ENCODE results near the gene A4GNT.
"Not testable (repeated sequence)": the region's sequence is repeated elsewhere in the genome, so short reads cannot be mapped to it uniquely, and the experiment has no call there.

Gene A4GNT

DNA sequence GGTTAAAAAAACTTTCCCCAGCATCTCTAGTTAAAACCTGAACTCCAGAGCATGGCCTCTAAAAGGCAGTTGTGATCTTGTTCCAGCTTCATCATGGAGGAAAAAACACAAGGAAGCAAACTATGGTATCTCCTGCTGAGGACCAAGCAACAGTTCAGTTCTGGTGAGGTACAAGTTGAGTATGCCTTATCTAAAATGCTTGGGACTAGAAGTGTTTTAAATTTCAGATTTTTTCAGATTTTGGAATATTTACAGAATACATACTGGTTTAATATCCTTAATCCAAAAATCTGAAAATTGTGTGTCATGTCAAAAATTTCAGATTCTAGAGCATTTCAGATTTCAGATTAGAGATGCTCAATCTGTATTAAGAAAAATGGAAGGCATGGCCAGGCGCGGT lies 32.9 kb upstream of the A4GNT start:
- H3K4me3 ChIP-seq (ENCODE audit: low read depth, low read length): no peak overlapping the region
- no peak for DNase-seq (ENCODE audit: low read depth)
- TF ChIP-seq POLR2A (IDR thresholded peaks at IDR 0.05; ENCODE audit: extremely low read depth, insufficient read length): no peak
- no peak for TF ChIP-seq MYC (IDR thresholded peaks at IDR 0.05; ENCODE audit: low read depth, low read length)
- TF ChIP-seq, protein P1, sequence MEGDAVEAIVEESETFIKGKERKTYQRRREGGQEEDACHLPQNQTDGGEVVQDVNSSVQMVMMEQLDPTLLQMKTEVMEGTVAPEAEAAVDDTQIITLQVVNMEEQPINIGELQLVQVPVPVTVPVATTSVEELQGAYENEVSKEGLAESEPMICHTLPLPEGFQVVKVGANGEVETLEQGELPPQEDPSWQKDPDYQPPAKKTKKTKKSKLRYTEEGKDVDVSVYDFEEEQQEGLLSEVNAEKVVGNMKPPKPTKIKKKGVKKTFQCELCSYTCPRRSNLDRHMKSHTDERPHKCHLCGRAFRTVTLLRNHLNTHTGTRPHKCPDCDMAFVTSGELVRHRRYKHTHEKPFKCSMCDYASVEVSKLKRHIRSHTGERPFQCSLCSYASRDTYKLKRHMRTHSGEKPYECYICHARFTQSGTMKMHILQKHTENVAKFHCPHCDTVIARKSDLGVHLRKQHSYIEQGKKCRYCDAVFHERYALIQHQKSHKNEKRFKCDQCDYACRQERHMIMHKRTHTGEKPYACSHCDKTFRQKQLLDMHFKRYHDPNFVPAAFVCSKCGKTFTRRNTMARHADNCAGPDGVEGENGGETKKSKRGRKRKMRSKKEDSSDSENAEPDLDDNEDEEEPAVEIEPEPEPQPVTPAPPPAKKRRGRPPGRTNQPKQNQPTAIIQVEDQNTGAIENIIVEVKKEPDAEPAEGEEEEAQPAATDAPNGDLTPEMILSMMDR (IDR thresholded peaks at IDR 0.05; ENCODE audit: low read depth, low read length): no peak
- TF ChIP-seq, protein P2, sequence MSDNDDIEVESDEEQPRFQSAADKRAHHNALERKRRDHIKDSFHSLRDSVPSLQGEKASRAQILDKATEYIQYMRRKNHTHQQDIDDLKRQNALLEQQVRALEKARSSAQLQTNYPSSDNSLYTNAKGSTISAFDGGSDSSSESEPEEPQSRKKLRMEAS (IDR thresholded peaks at IDR 0.05; ENCODE audit: low read depth, low read length): no peak

DNA sequence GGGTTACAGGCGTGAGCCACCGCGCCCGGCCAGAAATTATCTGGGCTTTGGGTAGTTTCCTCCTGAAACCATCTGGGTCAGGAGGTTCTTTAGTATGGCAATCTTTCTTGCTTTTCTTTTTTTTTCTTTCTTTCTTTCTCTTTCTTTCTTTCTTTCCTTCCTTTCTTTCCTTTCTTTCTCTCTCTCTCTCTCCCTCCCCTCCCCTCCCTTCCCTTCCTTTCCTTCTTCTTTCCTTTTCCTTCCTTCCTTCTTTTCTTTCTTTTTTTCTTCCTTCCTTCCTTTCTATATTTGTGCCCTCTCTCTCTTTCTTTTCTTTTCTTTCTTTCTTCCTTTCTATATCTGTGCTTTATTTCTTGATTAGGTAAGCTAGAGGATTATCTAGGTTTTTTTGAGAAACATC lies 25.6 kb upstream of the A4GNT start:
- TF ChIP-seq, protein P2 (IDR thresholded peaks at IDR 0.05; ENCODE audit: low read depth, low read length): no peak
- no peak for TF ChIP-seq MYC (IDR thresholded peaks at IDR 0.05; ENCODE audit: low read depth, low read length)
- TF ChIP-seq POLR2A (IDR thresholded peaks at IDR 0.05; ENCODE audit: extremely low read depth, insufficient read length): no peak
- TF ChIP-seq, protein P1 (IDR thresholded peaks at IDR 0.05; ENCODE audit: low read depth, low read length): no peak
- no peak overlapping the region for H3K4me3 ChIP-seq (ENCODE audit: low read depth, low read length)
- no peak for DNase-seq (ENCODE audit: low read depth)

DNA sequence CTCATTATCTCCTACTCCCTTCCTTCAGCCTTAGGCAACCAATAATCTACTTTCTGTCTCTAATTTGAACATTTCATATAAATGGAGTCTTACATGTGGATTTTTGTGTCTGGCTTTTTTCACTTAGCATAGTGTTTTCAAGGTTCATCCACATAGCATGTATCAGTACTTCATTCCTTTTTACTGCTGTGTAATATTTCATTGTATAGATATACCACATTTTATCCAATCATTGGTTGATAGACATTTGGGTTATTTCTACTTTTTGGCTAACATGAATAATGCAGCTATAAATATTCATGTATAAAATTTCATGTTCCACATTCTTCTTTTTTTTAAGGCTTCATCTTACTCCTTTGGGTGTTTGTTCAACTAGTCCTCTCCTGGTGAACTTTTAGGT lies 22.3 kb upstream of the A4GNT start:
- no peak overlapping the region for H3K4me3 ChIP-seq (ENCODE audit: low read depth, low read length)
- DNase-seq (ENCODE audit: low read depth): no peak
- TF ChIP-seq MYC (IDR thresholded peaks at IDR 0.05; ENCODE audit: low read depth, low read length): no peak
- TF ChIP-seq POLR2A (IDR thresholded peaks at IDR 0.05; ENCODE audit: extremely low read depth, insufficient read length): no peak
- TF ChIP-seq, protein P2 (IDR thresholded peaks at IDR 0.05; ENCODE audit: low read depth, low read length): no peak
- TF ChIP-seq, protein P1 (IDR thresholded peaks at IDR 0.05; ENCODE audit: low read depth, low read length): no peak

DNA sequence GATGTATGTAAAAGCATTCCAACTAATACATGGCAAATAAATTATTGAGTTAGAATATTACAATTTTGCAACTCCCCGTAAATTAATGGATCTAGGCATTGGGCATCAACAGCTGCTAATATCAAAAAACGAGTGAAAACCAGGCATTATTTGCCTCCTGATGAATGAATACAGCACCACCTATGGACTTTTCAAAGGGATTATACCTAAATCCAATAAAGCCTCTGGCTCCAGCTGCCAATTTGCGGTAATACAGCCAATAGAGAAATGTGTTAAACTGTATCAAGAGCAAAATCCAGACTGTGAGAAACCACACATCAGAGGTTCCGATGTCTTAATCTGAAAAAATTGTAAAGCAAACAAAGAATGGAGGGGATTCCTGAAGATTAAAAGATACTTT lies 16.3 kb upstream of the A4GNT start:
- TF ChIP-seq POLR2A (IDR thresholded peaks at IDR 0.05; ENCODE audit: extremely low read depth, insufficient read length) (no peak), MYC (IDR thresholded peaks at IDR 0.05; ENCODE audit: low read depth, low read length) (no peak)
- TF ChIP-seq, protein P1 (IDR thresholded peaks at IDR 0.05; ENCODE audit: low read depth, low read length): no peak
- TF ChIP-seq, protein P2 (IDR thresholded peaks at IDR 0.05; ENCODE audit: low read depth, low read length): no peak
- DNase-seq (ENCODE audit: low read depth): peak; percentile 29
- H3K4me3 ChIP-seq (ENCODE audit: low read depth, low read length): no peak overlapping the region

DNA sequence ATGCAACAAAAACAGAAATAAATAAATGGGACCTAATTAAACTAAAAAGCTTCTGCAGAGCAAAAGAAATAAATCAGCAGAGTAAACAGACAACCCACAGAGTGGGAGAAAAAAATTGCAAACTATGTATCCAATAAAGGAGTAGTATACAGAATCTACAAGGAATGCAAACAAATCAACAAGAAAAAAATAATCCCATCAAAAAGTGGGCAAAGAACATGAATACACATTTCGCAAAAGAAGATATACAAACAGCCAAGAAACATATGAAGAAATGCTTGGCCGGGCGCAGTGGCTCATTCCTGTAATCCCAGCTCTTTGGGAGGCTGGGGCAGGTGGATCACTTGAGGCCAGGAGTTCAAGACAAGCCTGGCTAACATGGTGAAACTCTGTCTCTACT lies 10.0 kb upstream of the A4GNT start:
- DNase-seq (ENCODE audit: low read depth): not testable (repeated sequence)

DNA sequence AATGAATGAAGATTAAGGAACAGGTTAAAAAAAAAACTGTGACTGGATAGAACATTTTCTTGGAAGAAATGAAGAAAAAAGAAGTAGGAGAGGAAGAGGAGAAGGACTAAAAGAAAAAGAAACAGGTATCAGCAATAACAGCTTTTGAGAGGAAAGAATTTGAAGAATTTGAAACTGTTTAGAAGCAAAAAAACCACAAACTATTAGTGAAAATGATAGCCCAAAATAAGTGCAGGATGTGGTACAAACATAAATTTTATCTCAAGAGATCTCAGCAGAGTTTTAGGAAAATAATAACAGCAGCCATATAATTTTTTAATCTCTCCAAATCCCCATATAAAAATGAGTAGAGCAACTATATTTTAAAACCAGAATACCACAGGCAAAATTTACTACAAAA lies 8.8 kb upstream of the A4GNT start:
- no peak overlapping the region for H3K4me3 ChIP-seq (ENCODE audit: low read depth, low read length)
- TF ChIP-seq, protein P2 (IDR thresholded peaks at IDR 0.05; ENCODE audit: low read depth, low read length): no peak
- TF ChIP-seq MYC (IDR thresholded peaks at IDR 0.05; ENCODE audit: low read depth, low read length): no peak
- TF ChIP-seq, protein P1 (IDR thresholded peaks at IDR 0.05; ENCODE audit: low read depth, low read length): no peak
- TF ChIP-seq POLR2A (IDR thresholded peaks at IDR 0.05; ENCODE audit: extremely low read depth, insufficient read length): no peak
- DNase-seq (ENCODE audit: low read depth): no peak

More for the DNA sequence above, 10.0 kb upstream of the A4GNT start:
- H3K4me3 ChIP-seq (ENCODE audit: low read depth, low read length): not testable (repeated sequence)
